CD4-positive, alpha-beta T cell treated with Interleukin-10 for 1 hour (primary cell): ENCODE results near the gene CD22.
"Not testable (repeated sequence)": the region's sequence is repeated elsewhere in the genome, so short reads cannot be mapped to it uniquely, and the experiment has no call there.

Source experiments
- DNase-seq: peaks from one replicate; pipeline ENCODE4 v3.0.0-alpha.2; 2020

Gene CD22

GRCh38 chr19:35328851-35329285 is at the start of gene CD22:
TSS of gene CD22 (plus strand) at chr19:35329187. CDS start at chr19:35332041, 2,854 bp downstream.
- no peak for DNase-seq

- no peak for DNase-seq
Observed at GRCh38 chr19:35279374-35279773, 49.6 kb upstream of the CD22 start.

- DNase-seq = no peak
Observed at GRCh38 chr19:35279985-35280821, 48.8 kb upstream of the CD22 start.

- no peak for DNase-seq
Observed at GRCh38 chr19:35281303-35281702, 47.7 kb upstream of the CD22 start.

- DNase-seq = no peak
Observed at GRCh38 chr19:35284153-35285094, 44.6 kb upstream of the CD22 start.

- no peak for DNase-seq
Observed at GRCh38 chr19:35285095-35285449, 43.9 kb upstream of the CD22 start.

- not testable (repeated sequence) for DNase-seq
Observed at GRCh38 chr19:35285465-35285864, 43.5 kb upstream of the CD22 start.

- DNase-seq = not testable (repeated sequence)
Observed at GRCh38 chr19:35286101-35286500, 42.9 kb upstream of the CD22 start.

- no peak for DNase-seq
Observed at GRCh38 chr19:35287713-35288112, 41.3 kb upstream of the CD22 start.

- DNase-seq = no peak
Observed at GRCh38 chr19:35288331-35288730, 40.7 kb upstream of the CD22 start.

- no peak for DNase-seq
Observed at GRCh38 chr19:35288906-35289305, 40.1 kb upstream of the CD22 start.

GRCh38 chr19:35290381-35291127 is 38.4 kb upstream of the CD22 start:
- no peak for DNase-seq

- no peak for DNase-seq
Observed at GRCh38 chr19:35291259-35291658, 37.7 kb upstream of the CD22 start.

GRCh38 chr19:35291916-35292315 is 37.1 kb upstream of the CD22 start, which contains the start of gene MAG:
TSS of gene MAG (plus strand) at chr19:35292161. CDS start at chr19:35295409, 3,248 bp downstream.
- DNase-seq = no peak

- no peak for DNase-seq
Observed at GRCh38 chr19:35292421-35293362, 36.3 kb upstream of the CD22 start.

- DNase-seq = no peak
Observed at GRCh38 chr19:35293363-35293739, 35.6 kb upstream of the CD22 start.

- no peak for DNase-seq
Observed at GRCh38 chr19:35293808-35294207, 35.2 kb upstream of the CD22 start.

GRCh38 chr19:35294328-35294727 is 34.7 kb upstream of the CD22 start:
- no peak for DNase-seq

GRCh38 chr19:35294859-35295791 is 33.9 kb upstream of the CD22 start:
- DNase-seq = no peak

- DNase-seq = peak; percentile 29
Observed at GRCh38 chr19:35295792-35296462, 33.1 kb upstream of the CD22 start.
